DMS 273 treated with DMSO at 0.1 percent for 48 hours (cell line): ENCODE measurements around the gene INO80C.

ENCODE experiments used
- DNase-seq: peaks from one replicate; lab custom pipeline; 2025; lab: John Stamatoyannopoulos, UW

INO80C gene

GRCh38 chr18:35430721-35431373, 66.9 kb downstream of the INO80C start:
- no peak for DNase-seq

- DNase-seq, result no peak
These were observed 71.0 kb downstream of the INO80C start for GRCh38 chr18:35426786-35427185.

GRCh38 chr18:35424356-35424755, 73.4 kb downstream of the INO80C start:
- no peak for DNase-seq

GRCh38 chr18:35422237-35422636, 75.5 kb downstream of the INO80C start:
- no peak for DNase-seq

- no peak for DNase-seq
These were observed 79.2 kb downstream of the INO80C start for GRCh38 chr18:35418610-35419009.
